Upper lobe of left lung (tissue), 4 donors: ENCODE measurements around the gene RGMA.

Experiments used
- POLR2A ChIP-seq, 4 donors: fragments of 450-650 bp; IDR thresholded peaks; one replicate each; pipeline ENCODE4 v1.5.1; 2016 to 2017; ENCODE audit warnings: antibody characterized with exemption in 4 of 4, mild to moderate bottlenecking in 2 of 4
- POLR2AphosphoS5 ChIP-seq, 2 donors: sonication (generic); formaldehyde crosslinking; IDR thresholded peaks; one replicate each; pipeline ENCODE4 v1.5.1; 2017; ENCODE audit warnings: antibody characterized with exemption in 2 of 2
- TF ChIP-seq, protein P1 (sequence below), 6 experiments: fragments of 450-650 bp in 4 of 6; fragments of 200-600 bp in 2 of 6; sonication (generic) in 2 of 6; IDR thresholded peaks; one replicate each; pipeline ENCODE4 v1.5.1; 2016 to 2019; ENCODE audit warnings: antibody characterized with exemption in 6 of 6

DNA sequence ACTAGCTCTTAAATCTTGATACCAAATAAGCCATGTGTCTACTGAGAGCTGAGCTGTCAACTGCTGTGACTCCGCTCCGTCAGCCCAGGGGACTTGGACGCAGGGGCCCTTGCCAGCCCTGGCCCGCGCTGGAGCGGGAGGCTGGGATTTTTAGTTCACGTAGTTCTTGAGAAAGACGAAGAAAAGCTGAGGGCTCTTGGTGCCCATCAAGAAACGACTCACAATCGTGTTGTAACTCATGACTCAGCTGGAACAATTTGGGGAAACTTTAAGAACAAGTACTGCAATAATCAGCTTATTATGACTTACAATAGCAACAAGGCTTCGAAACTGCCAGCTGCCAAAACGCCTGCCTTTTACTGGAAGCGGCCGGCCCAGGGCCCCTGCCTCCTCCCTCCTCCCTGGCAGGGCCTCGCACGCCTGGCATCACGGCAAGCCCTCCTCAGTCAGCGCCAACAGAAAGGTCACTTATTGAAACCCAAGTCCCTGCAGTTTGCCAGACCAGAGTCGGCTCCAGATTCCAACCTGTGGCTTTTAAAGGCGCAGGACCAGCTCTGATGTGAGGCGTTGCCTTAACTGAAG lies 60.3 kb downstream of the RGMA start:
- TF ChIP-seq POLR2AphosphoS5 (IDR thresholded peaks at IDR 0.05) (peak; percentile 51 to 76), POLR2A (IDR thresholded peaks at IDR 0.05) (peak in 1 of 4 donors; percentile 41)
- TF ChIP-seq, protein P1, sequence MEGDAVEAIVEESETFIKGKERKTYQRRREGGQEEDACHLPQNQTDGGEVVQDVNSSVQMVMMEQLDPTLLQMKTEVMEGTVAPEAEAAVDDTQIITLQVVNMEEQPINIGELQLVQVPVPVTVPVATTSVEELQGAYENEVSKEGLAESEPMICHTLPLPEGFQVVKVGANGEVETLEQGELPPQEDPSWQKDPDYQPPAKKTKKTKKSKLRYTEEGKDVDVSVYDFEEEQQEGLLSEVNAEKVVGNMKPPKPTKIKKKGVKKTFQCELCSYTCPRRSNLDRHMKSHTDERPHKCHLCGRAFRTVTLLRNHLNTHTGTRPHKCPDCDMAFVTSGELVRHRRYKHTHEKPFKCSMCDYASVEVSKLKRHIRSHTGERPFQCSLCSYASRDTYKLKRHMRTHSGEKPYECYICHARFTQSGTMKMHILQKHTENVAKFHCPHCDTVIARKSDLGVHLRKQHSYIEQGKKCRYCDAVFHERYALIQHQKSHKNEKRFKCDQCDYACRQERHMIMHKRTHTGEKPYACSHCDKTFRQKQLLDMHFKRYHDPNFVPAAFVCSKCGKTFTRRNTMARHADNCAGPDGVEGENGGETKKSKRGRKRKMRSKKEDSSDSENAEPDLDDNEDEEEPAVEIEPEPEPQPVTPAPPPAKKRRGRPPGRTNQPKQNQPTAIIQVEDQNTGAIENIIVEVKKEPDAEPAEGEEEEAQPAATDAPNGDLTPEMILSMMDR (IDR thresholded peaks at IDR 0.05), result no peak
